ENCODE results near the gene SELENON.

Gene SELENON

GRCh38 chr1:25803368-25803767 lies 3.4 kb downstream of the SELENON start:
- Histone ChIP-seq H3K9me3 (ENCODE audit: control insufficient read depth, low read length) (no peaks in the 10 kb centered on the region), H3K36me3 (ENCODE audit: control insufficient read depth, insufficient read depth, low read length) (peaks cover 9% of the 10 kb centered on the region), H3K4me3 (ENCODE audit: insufficient read depth, low read depth, low read length, poor library complexity, severe bottlenecking) (no peak overlapping the region), H3K27ac (ENCODE audit: insufficient read depth, low read length, poor library complexity, severe bottlenecking) (no peak overlapping the region), H3K27me3 (replicated peaks; ENCODE audit: control insufficient read depth, insufficient read depth, low read length, poor library complexity, severe bottlenecking) (no peaks in the 10 kb centered on the region), H3K4me1 (ENCODE audit: control insufficient read depth, insufficient read depth, low read length, poor library complexity, severe bottlenecking) (peaks cover 13% of the 10 kb centered on the region)
- DNase-seq = no peak

GRCh38 chr1:25804244-25804963 lies 4.4 kb downstream of the SELENON start:
- no peak overlapping the region for H3K27ac ChIP-seq (ENCODE audit: insufficient read depth, low read length, poor library complexity, severe bottlenecking)
- H3K9me3 ChIP-seq (ENCODE audit: control insufficient read depth, low read length) = no peaks in the 10 kb centered on the region
- no peaks in the 10 kb centered on the region for H3K27me3 ChIP-seq (replicated peaks; ENCODE audit: control insufficient read depth, insufficient read depth, low read length, poor library complexity, severe bottlenecking)
- no peak overlapping the region for H3K4me3 ChIP-seq (ENCODE audit: insufficient read depth, low read depth, low read length, poor library complexity, severe bottlenecking)
- peaks cover 10% of the 10 kb centered on the region for H3K4me1 ChIP-seq (ENCODE audit: control insufficient read depth, insufficient read depth, low read length, poor library complexity, severe bottlenecking)
- peaks cover 13% of the 10 kb centered on the region for H3K36me3 ChIP-seq (ENCODE audit: control insufficient read depth, insufficient read depth, low read length)
- DNase-seq = no peak

GRCh38 chr1:25804964-25805862 lies 5.2 kb downstream of the SELENON start:
- Histone ChIP-seq H3K4me1 (ENCODE audit: control insufficient read depth, insufficient read depth, low read length, poor library complexity, severe bottlenecking) (peaks cover 7% of the 10 kb centered on the region), H3K36me3 (ENCODE audit: control insufficient read depth, insufficient read depth, low read length) (peaks cover 19% of the 10 kb centered on the region), H3K4me3 (ENCODE audit: insufficient read depth, low read depth, low read length, poor library complexity, severe bottlenecking) (no peak overlapping the region), H3K9me3 (ENCODE audit: control insufficient read depth, low read length) (no peaks in the 10 kb centered on the region), H3K27ac (ENCODE audit: insufficient read depth, low read length, poor library complexity, severe bottlenecking) (no peak overlapping the region), H3K27me3 (replicated peaks; ENCODE audit: control insufficient read depth, insufficient read depth, low read length, poor library complexity, severe bottlenecking) (no peaks in the 10 kb centered on the region)
- DNase-seq = no peak

GRCh38 chr1:25805863-25806225 lies 5.9 kb downstream of the SELENON start:
- H3K9me3 ChIP-seq (ENCODE audit: control insufficient read depth, low read length) = no peaks in the 10 kb centered on the region
- H3K4me3 ChIP-seq (ENCODE audit: insufficient read depth, low read depth, low read length, poor library complexity, severe bottlenecking) = no peak overlapping the region
- H3K27ac ChIP-seq (ENCODE audit: insufficient read depth, low read length, poor library complexity, severe bottlenecking) = no peak overlapping the region
- peaks cover 19% of the 10 kb centered on the region for H3K36me3 ChIP-seq (ENCODE audit: control insufficient read depth, insufficient read depth, low read length)
- peaks cover 4% of the 10 kb centered on the region for H3K4me1 ChIP-seq (ENCODE audit: control insufficient read depth, insufficient read depth, low read length, poor library complexity, severe bottlenecking)
- no peaks in the 10 kb centered on the region for H3K27me3 ChIP-seq (replicated peaks; ENCODE audit: control insufficient read depth, insufficient read depth, low read length, poor library complexity, severe bottlenecking)
- no peak for DNase-seq

GRCh38 chr1:25806418-25806817 lies 6.4 kb downstream of the SELENON start:
- DNase-seq = no peak
- Histone ChIP-seq H3K4me1 (ENCODE audit: control insufficient read depth, insufficient read depth, low read length, poor library complexity, severe bottlenecking) (peaks cover 6% of the 10 kb centered on the region), H3K27me3 (replicated peaks; ENCODE audit: control insufficient read depth, insufficient read depth, low read length, poor library complexity, severe bottlenecking) (no peaks in the 10 kb centered on the region), H3K36me3 (ENCODE audit: control insufficient read depth, insufficient read depth, low read length) (peaks cover 19% of the 10 kb centered on the region), H3K4me3 (ENCODE audit: insufficient read depth, low read depth, low read length, poor library complexity, severe bottlenecking) (no peak overlapping the region), H3K27ac (ENCODE audit: insufficient read depth, low read length, poor library complexity, severe bottlenecking) (no peak overlapping the region), H3K9me3 (ENCODE audit: control insufficient read depth, low read length) (no peaks in the 10 kb centered on the region)

GRCh38 chr1:25807480-25808390 lies 7.7 kb downstream of the SELENON start:
- no peak for DNase-seq
- Histone ChIP-seq H3K9me3 (ENCODE audit: control insufficient read depth, low read length) (no peaks in the 10 kb centered on the region), H3K4me1 (ENCODE audit: control insufficient read depth, insufficient read depth, low read length, poor library complexity, severe bottlenecking) (peaks cover 6% of the 10 kb centered on the region), H3K4me3 (ENCODE audit: insufficient read depth, low read depth, low read length, poor library complexity, severe bottlenecking) (no peak overlapping the region), H3K27me3 (replicated peaks; ENCODE audit: control insufficient read depth, insufficient read depth, low read length, poor library complexity, severe bottlenecking) (no peaks in the 10 kb centered on the region), H3K27ac (ENCODE audit: insufficient read depth, low read length, poor library complexity, severe bottlenecking) (no peak overlapping the region), H3K36me3 (ENCODE audit: control insufficient read depth, insufficient read depth, low read length) (peaks cover 19% of the 10 kb centered on the region)

- Histone ChIP-seq H3K27ac (ENCODE audit: insufficient read depth, low read length, poor library complexity, severe bottlenecking) (no peak overlapping the region), H3K27me3 (replicated peaks; ENCODE audit: control insufficient read depth, insufficient read depth, low read length, poor library complexity, severe bottlenecking) (no peaks in the 10 kb centered on the region), H3K4me1 (ENCODE audit: control insufficient read depth, insufficient read depth, low read length, poor library complexity, severe bottlenecking) (peaks cover 6% of the 10 kb centered on the region), H3K36me3 (ENCODE audit: control insufficient read depth, insufficient read depth, low read length) (peaks cover 19% of the 10 kb centered on the region), H3K4me3 (ENCODE audit: insufficient read depth, low read depth, low read length, poor library complexity, severe bottlenecking) (no peak overlapping the region), H3K9me3 (ENCODE audit: control insufficient read depth, low read length) (no peaks in the 10 kb centered on the region)
- no peak for DNase-seq
Measured at GRCh38 chr1:25808481-25809244, 8.7 kb downstream of the SELENON start.

- no peaks in the 10 kb centered on the region for H3K27me3 ChIP-seq (replicated peaks; ENCODE audit: control insufficient read depth, insufficient read depth, low read length, poor library complexity, severe bottlenecking)
- H3K27ac ChIP-seq (ENCODE audit: insufficient read depth, low read length, poor library complexity, severe bottlenecking) = no peak overlapping the region
- H3K4me1 ChIP-seq (ENCODE audit: control insufficient read depth, insufficient read depth, low read length, poor library complexity, severe bottlenecking) = peaks cover 6% of the 10 kb centered on the region
- H3K9me3 ChIP-seq (ENCODE audit: control insufficient read depth, low read length) = no peaks in the 10 kb centered on the region
- H3K4me3 ChIP-seq (ENCODE audit: insufficient read depth, low read depth, low read length, poor library complexity, severe bottlenecking) = no peak overlapping the region
- peaks cover 19% of the 10 kb centered on the region for H3K36me3 ChIP-seq (ENCODE audit: control insufficient read depth, insufficient read depth, low read length)
- no peak for DNase-seq
Measured at GRCh38 chr1:25809283-25809926, 9.4 kb downstream of the SELENON start.

GRCh38 chr1:25809929-25810328 lies 9.9 kb downstream of the SELENON start:
- H3K27ac ChIP-seq (ENCODE audit: insufficient read depth, low read length, poor library complexity, severe bottlenecking) = no peak overlapping the region
- H3K4me1 ChIP-seq (ENCODE audit: control insufficient read depth, insufficient read depth, low read length, poor library complexity, severe bottlenecking) = peaks cover 6% of the 10 kb centered on the region
- H3K4me3 ChIP-seq (ENCODE audit: insufficient read depth, low read depth, low read length, poor library complexity, severe bottlenecking) = no peak overlapping the region
- no peaks in the 10 kb centered on the region for H3K9me3 ChIP-seq (ENCODE audit: control insufficient read depth, low read length)
- no peak for DNase-seq
- H3K27me3 ChIP-seq (replicated peaks; ENCODE audit: control insufficient read depth, insufficient read depth, low read length, poor library complexity, severe bottlenecking) = no peaks in the 10 kb centered on the region
- H3K36me3 ChIP-seq (ENCODE audit: control insufficient read depth, insufficient read depth, low read length) = peaks cover 20% of the 10 kb centered on the region
